GM19193 (cell line): ENCODE results near the gene NUDT4B.
"Not testable (repeated sequence)": the region's sequence is repeated elsewhere in the genome, so short reads cannot be mapped to it uniquely, and the experiment has no call there.

Source experiments
- POLR2A ChIP-seq: IDR thresholded peaks from 4 replicates; pipeline ENCODE4 v1.6.1; 2011; ENCODE audit not compliant: insufficient read depth, insufficient read length; ENCODE audit errors: extremely low read depth

Gene NUDT4B

DNA sequence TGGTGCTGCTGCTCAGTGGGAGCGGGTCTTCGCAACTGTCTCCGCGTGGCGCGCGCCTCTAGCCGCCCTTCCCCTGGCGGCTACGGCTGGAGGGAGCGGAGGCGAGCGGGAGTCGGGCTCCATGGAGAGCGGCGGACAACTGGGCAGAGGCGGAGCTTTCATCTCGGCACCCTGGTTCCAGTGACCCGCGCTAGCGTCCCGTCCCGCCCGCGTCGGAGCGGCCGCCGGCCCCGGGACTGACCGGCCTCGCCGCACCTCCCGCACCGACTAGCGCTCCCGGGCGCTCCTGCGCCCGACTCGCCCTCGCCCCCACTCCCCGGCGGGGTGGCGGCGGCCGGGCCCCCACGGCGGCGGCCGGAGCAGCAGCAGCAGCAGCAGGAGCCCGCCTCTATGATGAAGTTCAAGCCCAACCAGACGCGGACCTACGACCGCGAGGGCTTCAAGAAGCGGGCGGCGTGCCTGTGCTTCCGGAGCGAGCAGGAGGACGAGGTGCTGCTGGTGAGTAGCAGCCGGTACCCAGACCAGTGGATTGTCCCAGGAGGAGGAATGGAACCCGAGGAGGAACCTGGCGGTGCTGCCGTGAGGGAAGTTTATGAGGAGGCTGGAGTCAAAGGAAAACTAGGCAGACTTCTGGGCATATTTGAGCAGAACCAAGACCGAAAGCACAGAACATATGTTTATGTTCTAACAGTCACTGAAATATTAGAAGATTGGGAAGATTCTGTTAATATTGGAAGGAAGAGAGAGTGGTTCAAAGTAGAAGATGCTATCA lies at the start of gene NUDT4B:
TSS of gene NUDT4B (plus strand) at position 212 of the 772 bp plus-strand sequence. CDS start at position 391, 179 bp downstream.
- TF ChIP-seq POLR2A: not testable (repeated sequence)
